Activated T-cell treated with anti-CD3 and anti-CD28 coated beads, Interleukin-2, amount 50 U/mL, for 1 hour (primary cell): ENCODE data around the gene NACA.
A peak's percentile ranks its signal among the peaks of the same experiment; 100 is the strongest.

Experiments used
- DNase-seq: peaks from one replicate; pipeline ENCODE4 v3.0.0-alpha.2; 2020

Gene NACA

DNA sequence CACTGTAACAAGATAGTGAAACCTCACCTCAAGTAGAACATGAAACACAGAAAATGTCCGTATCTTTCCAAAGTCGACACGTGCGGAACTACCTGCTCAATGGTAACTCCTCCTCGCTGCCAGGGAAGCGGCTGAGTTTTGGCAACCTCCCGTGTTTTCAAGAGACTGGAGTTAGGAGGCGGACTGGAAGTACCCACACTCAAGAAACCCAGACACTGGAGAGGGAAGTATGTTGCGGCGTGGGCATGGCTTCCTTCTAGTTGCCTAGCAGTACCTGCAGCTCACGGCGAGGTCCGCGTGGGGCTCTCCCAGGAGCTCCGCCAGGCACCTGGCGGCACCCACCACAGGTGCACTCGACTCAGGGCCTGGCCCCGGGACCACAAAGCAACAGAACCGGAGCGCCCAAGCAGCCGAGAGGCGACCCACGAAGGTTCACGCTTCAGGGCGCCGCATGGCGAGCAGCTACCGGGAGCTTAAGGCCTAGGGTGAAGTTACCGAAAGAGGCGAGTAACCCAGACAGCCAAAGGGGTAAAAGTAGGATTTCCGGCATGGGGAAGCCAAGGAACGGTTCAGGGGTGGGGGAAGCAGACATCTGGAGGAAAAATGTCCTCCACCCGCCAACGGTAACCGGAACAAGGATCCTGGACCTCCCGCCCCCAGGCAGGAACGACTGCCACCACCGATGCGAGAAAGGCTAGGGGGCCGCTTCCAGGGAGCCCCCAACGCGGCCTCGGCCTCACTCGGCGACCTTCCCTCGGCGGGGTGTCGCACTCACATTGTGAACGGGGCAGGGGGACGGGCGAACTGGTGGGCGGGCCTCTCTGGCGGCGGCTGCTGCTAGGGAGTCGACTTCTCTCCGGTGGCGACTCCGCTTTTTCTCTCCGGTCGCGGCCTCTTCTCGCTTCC is 37.6 kb downstream of the NACA start:
- DNase-seq = peak; percentile 73

DNA sequence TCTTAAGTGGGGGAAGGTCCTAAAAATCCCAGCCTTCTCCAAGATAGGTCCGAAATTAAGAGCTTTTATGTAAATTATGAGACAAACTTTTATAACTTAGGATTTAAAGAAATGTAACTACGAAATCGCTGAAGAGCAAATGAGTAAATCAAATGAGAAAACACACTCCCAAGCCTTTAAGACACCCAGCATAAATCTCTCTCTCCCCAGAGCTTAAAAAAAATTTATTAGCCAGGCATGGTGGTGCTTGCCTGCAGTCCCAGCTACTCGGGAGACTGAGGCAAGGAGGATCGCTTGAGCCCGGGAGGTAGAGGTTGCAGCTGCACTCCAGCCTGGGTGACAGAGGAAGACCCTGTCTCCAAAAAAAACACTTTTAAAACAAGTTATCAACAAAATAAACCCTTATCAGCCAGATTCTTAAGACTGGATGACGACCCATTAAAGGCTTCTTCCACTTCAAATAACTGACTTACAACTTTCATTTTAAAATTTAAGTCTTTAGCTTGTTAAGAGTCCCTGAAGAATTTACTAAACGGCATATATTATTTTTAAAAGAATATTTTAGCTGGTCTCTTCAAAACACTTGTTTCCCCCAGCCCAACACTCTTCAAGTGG is 40.2 kb downstream of the NACA start:
- DNase-seq = no peak

DNA sequence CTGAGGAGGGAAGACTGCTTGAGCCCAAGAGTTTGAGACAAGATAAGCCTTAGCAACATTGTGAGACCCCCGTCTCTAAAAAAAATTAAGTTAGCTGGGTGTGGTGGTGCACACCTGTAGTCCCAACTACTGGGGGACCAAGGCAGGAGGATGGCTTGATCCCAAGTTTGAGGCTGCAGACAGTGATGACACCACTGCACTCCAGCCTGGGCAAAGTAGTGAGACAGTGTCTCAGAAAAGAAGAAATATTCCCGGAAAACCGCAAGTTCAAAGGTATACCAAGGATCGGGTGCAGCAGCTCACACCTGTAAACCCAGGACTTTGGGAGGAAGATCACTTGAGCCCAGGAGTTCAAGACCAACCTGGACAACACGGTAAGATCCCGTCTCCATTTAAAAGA is 42.8 kb downstream of the NACA start:
- DNase-seq = no peak

DNA sequence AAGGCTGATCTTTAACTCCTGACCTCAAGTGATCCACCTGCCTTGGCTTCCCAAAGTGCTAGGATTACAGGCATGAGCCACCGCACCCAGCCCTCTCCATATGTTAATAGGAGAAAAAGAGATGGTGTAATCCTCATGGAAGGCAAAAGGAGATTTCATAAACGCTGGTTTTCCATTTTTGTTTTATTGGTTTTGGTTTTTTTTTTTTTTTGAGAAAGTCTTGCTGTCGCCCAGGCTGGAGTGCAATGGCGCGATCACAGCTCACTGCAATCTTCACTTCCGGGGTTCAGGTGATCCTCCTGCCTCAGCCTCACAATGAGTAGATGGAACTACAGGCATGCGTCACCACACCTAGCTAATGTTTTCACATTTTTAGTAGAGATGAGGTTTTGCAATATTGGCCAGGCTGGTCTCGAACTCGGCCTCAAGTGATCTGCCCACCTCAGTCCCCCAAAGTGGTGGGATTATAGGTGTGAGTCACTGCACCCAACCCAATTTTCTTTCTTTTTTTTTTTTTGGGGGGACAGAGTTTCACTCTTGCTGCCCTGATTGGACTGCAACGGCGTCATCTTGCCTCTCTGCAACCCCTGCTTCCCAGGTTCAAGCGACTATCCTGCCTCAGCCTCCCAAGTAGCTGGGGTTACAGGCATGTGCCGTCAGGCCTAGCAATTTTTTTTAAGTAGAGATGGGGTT is 45.1 kb downstream of the NACA start:
- DNase-seq = no peak

GRCh38 chr12:56678852-56679251 is 46.2 kb downstream of the NACA start:
- DNase-seq = no peak

DNA sequence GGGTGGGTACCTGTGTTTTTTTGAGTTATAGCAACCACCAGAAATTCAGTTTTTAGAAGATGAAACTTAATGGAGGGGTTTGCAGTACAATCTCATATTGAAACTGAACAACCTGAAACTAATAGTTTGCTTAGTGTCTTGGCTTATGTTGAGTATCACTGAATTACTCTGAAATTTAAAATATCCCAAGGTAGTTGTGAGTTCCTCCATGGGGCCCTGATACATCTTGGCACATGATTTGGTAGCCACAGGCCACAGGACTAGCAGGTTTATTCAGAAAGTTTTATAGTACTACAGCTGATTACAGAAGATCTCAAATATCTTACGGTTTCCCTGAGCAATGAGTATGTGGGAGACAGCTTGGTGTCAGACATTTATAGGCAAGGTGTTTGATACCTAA is 47.4 kb downstream of the NACA start:
- DNase-seq = no peak

- no peak for DNase-seq
These were observed 48.1 kb downstream of the NACA start for GRCh38 chr12:56676851-56677580.

GRCh38 chr12:56671608-56672007 is 53.5 kb downstream of the NACA start:
- DNase-seq = no peak

DNA sequence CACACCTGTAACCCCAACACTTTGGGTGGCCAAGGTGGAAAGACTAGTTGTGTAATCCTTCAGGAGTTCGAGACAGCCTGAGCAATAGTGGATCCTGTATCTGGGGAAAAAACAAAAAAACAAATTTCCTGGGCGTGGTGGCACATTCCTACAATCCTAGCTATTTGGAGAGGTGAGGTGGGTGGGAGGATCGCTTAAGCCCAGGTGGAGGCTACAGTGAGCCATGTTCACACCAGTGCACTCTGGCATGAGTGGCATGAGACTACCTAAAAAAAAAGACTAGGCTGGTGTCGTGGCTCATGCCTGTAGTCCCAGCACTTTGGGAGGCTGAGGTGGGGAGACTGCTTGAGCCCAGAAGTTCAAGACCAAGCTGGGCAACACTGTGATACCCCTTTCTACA is 54.3 kb downstream of the NACA start:
- DNase-seq = no peak

DNA sequence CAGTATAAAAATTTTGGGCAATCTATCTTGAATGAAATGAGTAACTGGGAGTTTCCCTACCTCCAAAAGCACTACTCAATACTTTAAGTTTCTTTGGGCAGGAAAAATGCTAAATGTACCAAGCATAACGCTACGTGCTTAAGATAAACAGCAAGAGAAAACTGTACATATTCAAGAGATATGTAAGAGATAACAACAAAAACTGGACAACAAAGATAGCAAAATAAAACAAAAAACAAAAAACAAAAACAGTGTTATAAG is 57.0 kb downstream of the NACA start:
- DNase-seq = no peak
